HUES64 (cell line): ENCODE measurements around the gene PRMT7.
"Not testable (repeated sequence)": the region's sequence is repeated elsewhere in the genome, so short reads cannot be mapped to it uniquely, and the experiment has no call there.

Source experiments
- H3K27ac ChIP-seq: 2 replicates; pipeline ENCODE4 v1.7.0; 2013; ENCODE audit warnings: low read depth, low read length, inconsistent platforms
- H3K27me3 ChIP-seq: 2 replicates; pipeline ENCODE4 v1.6.1; 2013; ENCODE audit warnings: mild to moderate bottlenecking, low read length; ENCODE audit not compliant: insufficient read depth
- H3K36me3 ChIP-seq: 2 replicates; pipeline ENCODE4 v1.6.1; 2013; ENCODE audit warnings: mild to moderate bottlenecking, low read length; ENCODE audit not compliant: insufficient read depth
- H3K4me1 ChIP-seq: 2 replicates; pipeline ENCODE4 v1.6.1; 2013; ENCODE audit warnings: mild to moderate bottlenecking, low read length, moderate library complexity; ENCODE audit not compliant: insufficient read depth
- H3K4me3 ChIP-seq: 2 replicates; pipeline ENCODE4 v1.5.1; 2013; ENCODE audit warnings: mild to moderate bottlenecking, low read length, moderate library complexity
- H3K9ac ChIP-seq: 2 replicates; pipeline ENCODE4 v1.6.1; 2013; ENCODE audit warnings: mild to moderate bottlenecking, low read depth, low read length
- H3K9me3 ChIP-seq: 2 replicates; pipeline ENCODE4 v1.6.1; 2013; ENCODE audit warnings: low read depth, low read length; ENCODE audit not compliant: insufficient read depth
- WGBS: fragments of 150-250, 120-280 bp; methylation state at CpG from one replicate; pipeline ENCODE4 v1.1.7; 2013; ENCODE audit warnings: missing lambda C conversion rate; 5-methylcytosine and 5-hydroxymethylcytosine counted together

The PRMT7 gene

GRCh38 chr16:68286153-68287074 lies 24.4 kb upstream of the PRMT7 start:
- Histone ChIP-seq H3K36me3 (peaks cover 42% of the 10 kb centered on the region), H3K9me3 (no peaks in the 10 kb centered on the region), H3K27me3 (no peaks in the 10 kb centered on the region), H3K27ac (no peak overlapping the region), H3K4me1 (no peaks in the 10 kb centered on the region), H3K9ac (no peak overlapping the region), H3K4me3 (no peak overlapping the region)
- 94% methylated on average over 11 of the region's 12 CpGs for WGBS

- WGBS = 94% methylated on average over 11 of the region's 11 CpGs
- no peak overlapping the region for H3K9ac ChIP-seq
- H3K27me3 ChIP-seq = no peaks in the 10 kb centered on the region
- peaks cover 53% of the 10 kb centered on the region for H3K36me3 ChIP-seq
- no peak overlapping the region for H3K27ac ChIP-seq
- H3K4me1 ChIP-seq = no peaks in the 10 kb centered on the region
- no peak overlapping the region for H3K4me3 ChIP-seq
- no peaks in the 10 kb centered on the region for H3K9me3 ChIP-seq
Measured at GRCh38 chr16:68287276-68288251, 23.3 kb upstream of the PRMT7 start.

GRCh38 chr16:68288252-68288650 lies 22.6 kb upstream of the PRMT7 start:
- Histone ChIP-seq H3K9me3 (no peaks in the 10 kb centered on the region), H3K9ac (no peak overlapping the region), H3K27ac (no peak overlapping the region), H3K4me1 (no peaks in the 10 kb centered on the region), H3K27me3 (no peaks in the 10 kb centered on the region), H3K4me3 (no peak overlapping the region), H3K36me3 (peaks cover 54% of the 10 kb centered on the region)
- 93% methylated on average over 1 of the region's 1 CpG for WGBS

GRCh38 chr16:68288796-68289195 lies 22.0 kb upstream of the PRMT7 start:
- not testable (repeated sequence) for H3K9me3 ChIP-seq, H3K4me1 ChIP-seq, H3K9ac ChIP-seq, H3K27ac ChIP-seq, H3K4me3 ChIP-seq, H3K27me3 ChIP-seq
- H3K36me3 ChIP-seq = peaks cover 52% of the 10 kb centered on the region
- WGBS = 92% methylated on average over 9 of the region's 9 CpGs

- WGBS = 93% methylated on average over 2 of the region's 2 CpGs
- Histone ChIP-seq H3K9me3 (no peaks in the 10 kb centered on the region), H3K36me3 (peaks cover 54% of the 10 kb centered on the region), H3K27me3 (no peaks in the 10 kb centered on the region), H3K4me3 (no peak overlapping the region), H3K27ac (no peak overlapping the region), H3K9ac (no peak overlapping the region), H3K4me1 (no peaks in the 10 kb centered on the region)
Measured at GRCh38 chr16:68289202-68289601, 21.6 kb upstream of the PRMT7 start.

GRCh38 chr16:68289621-68290329 lies 21.0 kb upstream of the PRMT7 start:
- Histone ChIP-seq H3K4me1 (no peaks in the 10 kb centered on the region), H3K9me3 (no peaks in the 10 kb centered on the region), H3K36me3 (peaks cover 60% of the 10 kb centered on the region), H3K27me3 (no peaks in the 10 kb centered on the region), H3K27ac (no peak overlapping the region), H3K4me3 (no peak overlapping the region), H3K9ac (no peak overlapping the region)
- 86% methylated on average over 3 of the region's 4 CpGs for WGBS

- H3K4me3 ChIP-seq = no peak overlapping the region
- H3K27ac ChIP-seq = no peak overlapping the region
- 65% methylated on average over 6 of the region's 6 CpGs for WGBS
- H3K4me1 ChIP-seq = no peaks in the 10 kb centered on the region
- no peaks in the 10 kb centered on the region for H3K9me3 ChIP-seq
- no peaks in the 10 kb centered on the region for H3K27me3 ChIP-seq
- H3K36me3 ChIP-seq = peaks cover 66% of the 10 kb centered on the region
- no peak overlapping the region for H3K9ac ChIP-seq
Measured at GRCh38 chr16:68290450-68290849, 20.4 kb upstream of the PRMT7 start.

GRCh38 chr16:68291227-68291626 lies 19.6 kb upstream of the PRMT7 start:
- H3K27ac ChIP-seq = no peak overlapping the region
- no peaks in the 10 kb centered on the region for H3K4me1 ChIP-seq
- H3K36me3 ChIP-seq = peaks cover 69% of the 10 kb centered on the region
- H3K9ac ChIP-seq = no peak overlapping the region
- no peak overlapping the region for H3K4me3 ChIP-seq
- 93% methylated on average over 4 of the region's 4 CpGs for WGBS
- no peaks in the 10 kb centered on the region for H3K27me3 ChIP-seq
- H3K9me3 ChIP-seq = no peaks in the 10 kb centered on the region

GRCh38 chr16:68292425-68292824 lies 18.4 kb upstream of the PRMT7 start:
- H3K36me3 ChIP-seq = peaks cover 72% of the 10 kb centered on the region
- no peak overlapping the region for H3K27ac ChIP-seq
- 96% methylated on average over 5 of the region's 5 CpGs for WGBS

GRCh38 chr16:68296291-68296690 lies 14.5 kb upstream of the PRMT7 start:
- no peak overlapping the region for H3K27ac ChIP-seq
- no peaks in the 10 kb centered on the region for H3K27me3 ChIP-seq
- H3K4me3 ChIP-seq = no peak overlapping the region
- H3K36me3 ChIP-seq = peaks cover 91% of the 10 kb centered on the region
- H3K4me1 ChIP-seq = no peaks in the 10 kb centered on the region
- H3K9me3 ChIP-seq = no peaks in the 10 kb centered on the region
- 93% methylated on average over 12 of the region's 12 CpGs for WGBS
- no peak overlapping the region for H3K9ac ChIP-seq

More at GRCh38 chr16:68292425-68292824, 18.4 kb upstream of the PRMT7 start:
- H3K4me3 ChIP-seq = no peak overlapping the region
- H3K9ac ChIP-seq = no peak overlapping the region
- no peaks in the 10 kb centered on the region for H3K9me3 ChIP-seq
- H3K27me3 ChIP-seq = no peaks in the 10 kb centered on the region
- no peaks in the 10 kb centered on the region for H3K4me1 ChIP-seq
